K562 (cell line): ENCODE results near the gene SCIN. TPM values are rescaled to one million over a fixed set of nuclear protein-coding genes. Genes with fewer than 3 reads are reported as not detected.
A peak's percentile ranks its signal among the peaks of the same experiment; 100 is the strongest.

Experiments
- ATAC-seq: fragments of 200-7000 bp; cut with Tn5 transposase; 3 replicates; pipeline ENCODE4 v1.9.1; 2020; ENCODE audit warnings: moderate library complexity
- BruUV-seq: library from RNA; stranded (reverse); fragments of 400-500 nt; replicated peaks from 2 replicates; lab custom pipeline; 2021; lab: Mats Ljungman, UMichigan
- CTCF ChIA-PET: fragments of 300-600 bp; formaldehyde crosslinking; extraction: SDS; loops from one replicate; lab custom pipeline; 2021; ENCODE audit warnings: low intra/inter-chr PET ratio; lab: Yijun Ruan, JAX
- POLR2A ChIA-PET: fragments of 300-600, 350-650 bp; sonication (Branson Sonifier 250); formaldehyde crosslinking; extraction: SDS; loops from one replicate; lab custom pipeline; 2021; ENCODE audit warnings: antibody characterized with exemption, inconsistent platforms; lab: Yijun Ruan, JAX
- DNase-seq, 4 experiments: peaks; one replicate each; pipeline versions ENCODE4 v3.0.0 to v3.0.0-alpha.2; 2011 to 2018; ENCODE audit warnings: low spot score in 3 of 4, mixed read lengths in 3 of 4; ENCODE audit errors: extremely low read depth in 1 of 4
- FAIRE-seq: peaks from 2 replicates; lab custom pipeline; 2011; peaks lifted over from hg19 to GRCh38; lab: Jason Lieb, UNC
- H2AFZ ChIP-seq: 2 replicates; pipeline ENCODE4 v1.6.0; 2011; ENCODE audit warnings: low read depth, low read length, control low read depth, inconsistent platforms
- H3K27ac ChIP-seq: fragments of 200-600 bp; 3 replicates; pipeline ENCODE4 v1.8.0; 2011; ENCODE audit warnings: low read depth, mild to moderate bottlenecking, control low read depth, inconsistent platforms, low read length, moderate library complexity, mixed read lengths; ENCODE audit errors: extremely low read depth
- H3K27me3 ChIP-seq, 2 experiments: fragments of 300-600 bp in 1 of 2; 2 replicates in 1 of 2; 3 replicates in 1 of 2; pipeline versions ENCODE4 v1.6.0 to v1.8.0; 2011; ENCODE audit warnings: inconsistent platforms in 2 of 2, low read length in 2 of 2, mild to moderate bottlenecking in 1 of 2, mixed read lengths in 1 of 2, moderate library complexity in 1 of 2; ENCODE audit not compliant: control insufficient read depth in 2 of 2, insufficient read depth in 2 of 2
- H3K36me3 ChIP-seq: fragments of 300-600 bp; 3 replicates; pipeline ENCODE4 v1.8.0; 2011; ENCODE audit warnings: mild to moderate bottlenecking, low read length, inconsistent platforms; ENCODE audit not compliant: control insufficient read depth, insufficient read depth
- H3K4me1 ChIP-seq, 2 experiments: fragments of 200-600 bp in 1 of 2; replicated peaks in 1 of 2; 2 replicates in 1 of 2; 3 replicates in 1 of 2; pipeline versions ENCODE4 v1.5.1 to v1.8.0; 2011; ENCODE audit warnings: inconsistent platforms in 2 of 2, low read length in 2 of 2, mild to moderate bottlenecking in 1 of 2, mixed read lengths in 1 of 2, moderate library complexity in 1 of 2; ENCODE audit not compliant: control insufficient read depth in 2 of 2, insufficient read depth in 2 of 2
- H3K4me2 ChIP-seq: 2 replicates; pipeline ENCODE4 v1.6.1; 2011; ENCODE audit warnings: low read length, control low read depth, inconsistent platforms, mixed read lengths; ENCODE audit not compliant: insufficient read depth
- H3K4me3 ChIP-seq: fragments of 200-600 bp; sonication (generic), shearing (Covaris generic); 2 replicates; pipeline ENCODE4 v1.5.1; 2016; ENCODE audit warnings: control low read depth, inconsistent platforms
- H3K79me2 ChIP-seq: fragments of 200-600 bp; 3 replicates; pipeline ENCODE4 v1.8.0; 2011; ENCODE audit warnings: low read length, inconsistent platforms; ENCODE audit not compliant: control insufficient read depth, insufficient read depth
- H3K9ac ChIP-seq, 2 experiments: 2 replicates each; pipeline versions ENCODE4 v1.6.0 to v1.6.1; 2011; ENCODE audit warnings: low read depth in 2 of 2, low read length in 2 of 2, control low read depth in 1 of 2, inconsistent platforms in 1 of 2, mild to moderate bottlenecking in 1 of 2, mixed read lengths in 1 of 2; ENCODE audit not compliant: insufficient read depth in 1 of 2
- H3K9me1 ChIP-seq: one replicate; pipeline ENCODE4 v1.6.0; 2011; ENCODE audit warnings: inconsistent platforms, mild to moderate bottlenecking, low read length, moderate library complexity; ENCODE audit not compliant: control insufficient read depth, insufficient read depth
- H3K9me3 ChIP-seq: replicated peaks from 2 replicates; pipeline ENCODE4 v1.5.1; 2011; ENCODE audit warnings: low read depth, low read length, inconsistent platforms; ENCODE audit not compliant: control insufficient read depth, insufficient read depth
- H4K20me1 ChIP-seq: replicated peaks from 2 replicates; pipeline ENCODE4 v1.6.1; 2011; ENCODE audit warnings: low read length, inconsistent platforms, mixed read lengths; ENCODE audit not compliant: control insufficient read depth, insufficient read depth
- CBX8 ChIP-seq: fragments of 200-600 bp; sonication (generic); IDR thresholded peaks from 2 replicates; pipeline ENCODE4 v1.6.1; 2012; ENCODE audit warnings: borderline replicate concordance, mixed run types, low read depth, mild to moderate bottlenecking, moderate library complexity, mixed read lengths, low read length, control low read depth, inconsistent platforms; ENCODE audit not compliant: poor library complexity, severe bottlenecking; ENCODE audit errors: extremely low read depth
- CSDE1 ChIP-seq, 2 experiments: fragments of 450-650 bp; IDR thresholded peaks; 2 replicates each; pipeline ENCODE4 v1.6.1; 2016; ENCODE audit warnings: mild to moderate bottlenecking in 1 of 2
- GTF2F1 ChIP-seq: IDR thresholded peaks from 2 replicates; pipeline ENCODE4 v1.6.1; 2011; ENCODE audit warnings: low read depth, low read length, improper control_type of control experiment
- HNRNPH1 ChIP-seq: fragments of 200-400 bp; formaldehyde crosslinking; optimal IDR thresholded peaks from 2 replicates; pipeline ENCODE3; 2017; ENCODE audit warnings: low read depth, mild to moderate bottlenecking, low read length, moderate library complexity
- MEF2D ChIP-seq: conservative IDR thresholded peaks from 2 replicates; pipeline ENCODE4 v1.6.1; 2016; ENCODE audit warnings: low read depth, missing genetic modification characterization, missing compliant biosample characterization
- MTA1 ChIP-seq: fragments of 450-650 bp; IDR thresholded peaks from 2 replicates; pipeline ENCODE4 v1.6.1; 2017; ENCODE audit warnings: borderline replicate concordance
- NR2F6 ChIP-seq: fragments of 450-650 bp; formaldehyde crosslinking; IDR thresholded peaks from 2 replicates; pipeline ENCODE4 v1.4.0; 2020; ENCODE audit warnings: mild to moderate bottlenecking
- ZNF263 ChIP-seq: sonication (generic); formaldehyde crosslinking; IDR thresholded peaks from 2 replicates; pipeline ENCODE4 v1.8.0; 2022; ENCODE audit warnings: mild to moderate bottlenecking, missing genetic modification reagents, borderline replicate concordance
- ZNF507 ChIP-seq: conservative IDR thresholded peaks from 2 replicates; pipeline ENCODE4 v1.6.1; 2017; ENCODE audit warnings: missing genetic modification characterization, missing compliant biosample characterization
- ZNF592 ChIP-seq: fragments of 450-650 bp; IDR thresholded peaks from 2 replicates; pipeline ENCODE4 v1.6.1; 2017; ENCODE audit warnings: antibody characterized with exemption, mild to moderate bottlenecking
- ZNF695 ChIP-seq: fragments of 450-650 bp; formaldehyde crosslinking; IDR thresholded peaks from 2 replicates; pipeline ENCODE4 v1.4.0; 2020; ENCODE audit warnings: mild to moderate bottlenecking, moderate library complexity
- ZNF785 ChIP-seq: fragments of 250-450 bp; sonication (Bioruptor Pico); IDR thresholded peaks from 2 replicates; pipeline ENCODE4 v1.4.0; 2020; ENCODE audit warnings: mild to moderate bottlenecking
- WGBS: fragments of 100-300 bp; shearing (Covaris generic); methylation state at CpG from one replicate; pipeline ENCODE4 v1.1.6; 2016; ENCODE audit warnings: low coverage, mixed read lengths; ENCODE audit not compliant: insufficient coverage; ENCODE audit errors: missing lambda C conversion rate; 5-methylcytosine and 5-hydroxymethylcytosine counted together
- in situ Hi-C: fragments of 300-500 bp; cut with MboI; formaldehyde crosslinking; loops from 4 replicates; pipeline ENCODE4 v1.15.0; 2018; ENCODE audit warnings: inconsistent platforms, mixed read lengths
- intact Hi-C: fragments of 100-400 bp; cut with micrococcal nuclease; formaldehyde crosslinking; loops from 2 replicates; pipeline ENCODE4 v1.14.2; 2022
- polyA plus RNA-seq, 8 experiments: library from polyadenylated mRNA; depleted of rRNA in 4 of 8; stranded (reverse) in 5 of 8; unstranded in 3 of 8; fragments of >200 nt; fragmentation: Nextera tagmentation in 2 of 8; fragmentation: Illumina TruSeq in 1 of 8; extraction: Ambion mirVana in 2 of 8; extraction: Trizol in 1 of 8; gene quantifications; 2 replicates each; pipeline versions ENCODE4 v1.2.1 to v1.2.3, GENCODE V29; 2011 to 2014; ENCODE audit warnings: inconsistent platforms in 1 of 8, missing spikeins in 1 of 8
- total RNA-seq, 7 experiments: library from RNA; depleted of rRNA in 6 of 7; stranded (reverse); fragments of >200 nt in 6 of 7; fragmentation: Illumina TruSeq in 2 of 7; extraction: Trizol in 2 of 7; gene quantifications; 2 replicates each; pipeline versions ENCODE4 v1.2.1 to v1.2.3, GENCODE V29; 2011 to 2021; ENCODE audit warnings: low replicate concordance in 1 of 7
- TF ChIP-seq, protein P1 (sequence below): fragments of 450-650 bp; formaldehyde crosslinking; IDR thresholded peaks from 2 replicates; pipeline ENCODE4 v1.4.0; 2020; ENCODE audit warnings: mild to moderate bottlenecking, moderate library complexity
- TF ChIP-seq, protein P2 (sequence below): fragments of 450-650 bp; formaldehyde crosslinking; IDR thresholded peaks from 2 replicates; pipeline ENCODE4 v1.4.0; 2020; ENCODE audit warnings: mild to moderate bottlenecking

The SCIN gene
- total and polyA plus RNA-seq, 9 of the 15 experiments (the other 6 are each of a cell fraction or from before 2014, with no cell fraction given) = 0.67 to 18.2 (median 10.6) TPM

GRCh38 chr7:12695965-12696364 lies 125.4 kb downstream of the SCIN start:
- DNase-seq (peak in 1 of 4 experiments; percentile 19), ATAC-seq (no peak), FAIRE-seq (no peak)
- no TSS peak for BruUV-seq
- Histone ChIP-seq H3K4me3 (no peak overlapping the region), H3K9ac (no peak overlapping the region), H3K9me1 (no peaks in the 10 kb centered on the region), H4K20me1 (peaks cover 14% of the 10 kb centered on the region; the same call in 1 of the 2 replicates), H3K4me1 (peaks cover 0 to 2% of the 10 kb centered on the region in 2 experiments; a peak in 2 of 5 replicates), H3K9me3 (peaks cover 9% of the 10 kb centered on the region), H3K36me3 (peaks cover 33% of the 10 kb centered on the region), H3K4me2 (no peak overlapping the region), H2AFZ (no peak overlapping the region), H3K27me3 (no peaks in the 10 kb centered on the region), H3K79me2 (peaks cover 62% of the 10 kb centered on the region), H3K27ac (no peak overlapping the region)
- 83% methylated on average over 1 of the region's 1 CpG for whole genome bisulfite sequencing
- intact Hi-C loops (no loop called here), in situ Hi-C loops (no loop called here)
- ChIA-PET POLR2A (interaction anchor here (0.6 to 2.9 kb wide), 8 partner anchors 9 to 1307 kb away, joined by 3 to 13 read pairs (median 3); partner anchors contain the start of gene ARL4A), CTCF (no interaction called here)
- TF ChIP-seq ZNF695 (CRISPR knock-in tag) = no peak
- TF ChIP-seq, protein P1, sequence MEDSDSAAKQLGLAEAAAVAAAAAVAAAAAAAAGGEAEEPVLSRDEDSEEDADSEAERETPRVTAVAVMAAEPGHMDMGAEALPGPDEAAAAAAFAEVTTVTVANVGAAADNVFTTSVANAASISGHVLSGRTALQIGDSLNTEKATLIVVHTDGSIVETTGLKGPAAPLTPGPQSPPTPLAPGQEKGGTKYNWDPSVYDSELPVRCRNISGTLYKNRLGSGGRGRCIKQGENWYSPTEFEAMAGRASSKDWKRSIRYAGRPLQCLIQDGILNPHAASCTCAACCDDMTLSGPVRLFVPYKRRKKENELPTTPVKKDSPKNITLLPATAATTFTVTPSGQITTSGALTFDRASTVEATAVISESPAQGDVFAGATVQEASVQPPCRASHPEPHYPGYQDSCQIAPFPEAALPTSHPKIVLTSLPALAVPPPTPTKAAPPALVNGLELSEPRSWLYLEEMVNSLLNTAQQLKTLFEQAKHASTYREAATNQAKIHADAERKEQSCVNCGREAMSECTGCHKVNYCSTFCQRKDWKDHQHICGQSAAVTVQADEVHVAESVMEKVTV = no peak
- no peak for TF ChIP-seq ZNF507
- TF ChIP-seq ZNF592 = 0 out of 2 replicates have a peak, but pooled peaks have one; percentile 30
- no peak for TF ChIP-seq CSDE1 (IDR thresholded peaks at IDR 0.05)
- TF ChIP-seq CBX8 = no peak
- no peak for TF ChIP-seq NR2F6 (CRISPR knock-in tag)
- TF ChIP-seq MTA1 = no peak
- no peak for TF ChIP-seq ZNF785 (CRISPR knock-in tag)
- TF ChIP-seq MEF2D = no peak
- TF ChIP-seq ZNF263 = no peak
- TF ChIP-seq HNRNPH1 = no peak
- TF ChIP-seq, protein P2, sequence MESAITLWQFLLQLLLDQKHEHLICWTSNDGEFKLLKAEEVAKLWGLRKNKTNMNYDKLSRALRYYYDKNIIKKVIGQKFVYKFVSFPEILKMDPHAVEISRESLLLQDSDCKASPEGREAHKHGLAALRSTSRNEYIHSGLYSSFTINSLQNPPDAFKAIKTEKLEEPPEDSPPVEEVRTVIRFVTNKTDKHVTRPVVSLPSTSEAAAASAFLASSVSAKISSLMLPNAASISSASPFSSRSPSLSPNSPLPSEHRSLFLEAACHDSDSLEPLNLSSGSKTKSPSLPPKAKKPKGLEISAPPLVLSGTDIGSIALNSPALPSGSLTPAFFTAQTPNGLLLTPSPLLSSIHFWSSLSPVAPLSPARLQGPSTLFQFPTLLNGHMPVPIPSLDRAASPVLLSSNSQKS = no peak
- TF ChIP-seq GTF2F1 = no peak
